Astrocyte (in vitro differentiated cells and primary cell): Measurements from ENCODE around the gene TNFRSF13B.

ENCODE experiments used
- EZH2 ChIP-seq: IDR thresholded peaks from 2 replicates; pipeline ENCODE4 v1.6.1; 2012; ENCODE audit warnings: mild to moderate bottlenecking, low read length, inconsistent platforms; ENCODE audit not compliant: insufficient read depth
- TF ChIP-seq, protein P1 (sequence below): IDR thresholded peaks from 2 replicates; pipeline ENCODE4 v1.5.1; 2011; ENCODE audit warnings: low read depth, mild to moderate bottlenecking, inconsistent platforms, low read length, moderate library complexity; ENCODE audit not compliant: insufficient read depth

GRCh38 chr17:16909472-16910246 lies 62.3 kb downstream of the TNFRSF13B start:
- TF ChIP-seq, protein P1, sequence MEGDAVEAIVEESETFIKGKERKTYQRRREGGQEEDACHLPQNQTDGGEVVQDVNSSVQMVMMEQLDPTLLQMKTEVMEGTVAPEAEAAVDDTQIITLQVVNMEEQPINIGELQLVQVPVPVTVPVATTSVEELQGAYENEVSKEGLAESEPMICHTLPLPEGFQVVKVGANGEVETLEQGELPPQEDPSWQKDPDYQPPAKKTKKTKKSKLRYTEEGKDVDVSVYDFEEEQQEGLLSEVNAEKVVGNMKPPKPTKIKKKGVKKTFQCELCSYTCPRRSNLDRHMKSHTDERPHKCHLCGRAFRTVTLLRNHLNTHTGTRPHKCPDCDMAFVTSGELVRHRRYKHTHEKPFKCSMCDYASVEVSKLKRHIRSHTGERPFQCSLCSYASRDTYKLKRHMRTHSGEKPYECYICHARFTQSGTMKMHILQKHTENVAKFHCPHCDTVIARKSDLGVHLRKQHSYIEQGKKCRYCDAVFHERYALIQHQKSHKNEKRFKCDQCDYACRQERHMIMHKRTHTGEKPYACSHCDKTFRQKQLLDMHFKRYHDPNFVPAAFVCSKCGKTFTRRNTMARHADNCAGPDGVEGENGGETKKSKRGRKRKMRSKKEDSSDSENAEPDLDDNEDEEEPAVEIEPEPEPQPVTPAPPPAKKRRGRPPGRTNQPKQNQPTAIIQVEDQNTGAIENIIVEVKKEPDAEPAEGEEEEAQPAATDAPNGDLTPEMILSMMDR = no peak
- no peak for TF ChIP-seq EZH2
